Measurements from ENCODE around the gene DNAH12. TPM values are rescaled to one million over a fixed set of nuclear protein-coding genes. Genes with fewer than 3 reads are reported as not detected.
"Not testable (repeated sequence)": the region's sequence is repeated elsewhere in the genome, so short reads cannot be mapped to it uniquely, and the experiment has no call there.

Gene DNAH12
- total and polyA plus RNA-seq, 2 of the 13 experiments (the other 11 are each of a cell fraction or from before 2014, with no cell fraction given), result 0.11 TPM

- FAIRE-seq; H4K20me1 ChIP-seq (ENCODE audit: insufficient read depth, low read length); DNase-seq (ENCODE audit: low spot score); H3K27me3 ChIP-seq (ENCODE audit: control insufficient read depth in 1 of 2, insufficient read depth in 2 of 2, low read length in 2 of 2); H3K9me3 ChIP-seq (ENCODE audit: low read length); BruUV-seq (replicated peaks); ATAC-seq; H3K4me2 ChIP-seq (ENCODE audit: low read depth, low read length); H3K9ac ChIP-seq (ENCODE audit: insufficient read depth, low read depth, low read length); in situ Hi-C loops (cut with HindIII; ENCODE audit: extremely low pct_ligation_motif_present, low pct_unique_long_range_greater_than_20kb); H3K36me3 ChIP-seq (replicated peaks in 1 of 2; ENCODE audit: control insufficient read depth in 1 of 2, insufficient read depth in 2 of 2, low read length in 2 of 2); CTCF ChIA-PET (ENCODE audit: low intra/inter-chr PET ratio, low total read pairs); POLR2A ChIA-PET; H3K4me3 ChIP-seq (replicated peaks in 1 of 3; ENCODE audit: insufficient read depth in 1 of 3, low read depth in 2 of 3, low read length in 3 of 3); H3K79me2 ChIP-seq (ENCODE audit: insufficient read depth, low read length); intact Hi-C loops (cut with micrococcal nuclease; ENCODE audit: unreplicated experiment): not testable (repeated sequence)
- Histone ChIP-seq H2AFZ (ENCODE audit: low read length) (peak overlapping the region; percentile 50), H3K4me1 (ENCODE audit: insufficient read depth, low read length) (peaks cover 62% of the 10 kb centered on the region), H3K27ac (ENCODE audit: extremely low read length, insufficient read depth, low read length) (peak overlapping the region; percentile 46)
- WGBS (ENCODE audit: low lambda C conversion rate), result 98% methylated on average over 5 of the region's 5 CpGs
- peak; percentile 52; the same call in 1 of the 2 replicates for TF ChIP-seq NFYC (CRISPR knock-in tag; IDR thresholded peaks at IDR 0.05)
- peak; percentile 55 for TF ChIP-seq NFYB (CRISPR knock-in tag; IDR thresholded peaks at IDR 0.05)
- TF ChIP-seq POGZ (CRISPR knock-in tag; IDR thresholded peaks at IDR 0.05), result 0 out of 2 replicates have a peak, but pooled peaks have one; percentile 21
Observed at GRCh38 chr3:57448489-57448888, 95.7 kb downstream of the DNAH12 start.

DNA sequence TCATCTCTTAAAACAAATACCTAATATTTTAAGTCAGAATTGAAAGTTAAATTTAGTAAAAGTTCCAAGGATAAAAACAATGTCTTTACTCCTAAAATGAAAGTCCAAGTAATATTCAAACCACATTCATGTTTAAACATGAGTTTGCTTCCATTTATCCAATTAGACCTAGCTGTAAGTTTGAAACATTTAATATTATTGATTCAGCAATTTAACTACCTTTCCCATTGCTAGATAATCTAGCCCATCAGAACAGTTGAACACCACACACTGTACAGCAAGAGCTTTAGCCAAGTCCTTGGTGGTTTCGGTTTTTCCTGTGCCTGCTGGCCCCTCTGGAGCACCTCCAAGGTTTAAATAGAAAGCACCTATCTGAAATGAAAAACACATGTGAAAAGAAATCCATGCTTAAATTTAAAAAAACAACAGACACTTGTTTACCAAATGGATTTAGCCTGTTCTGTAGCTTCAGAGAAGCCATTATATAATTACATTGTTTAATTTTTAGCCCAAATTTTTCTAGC lies 97.8 kb downstream of the DNAH12 start:
- FAIRE-seq (no peak), DNase-seq (ENCODE audit: low spot score) (no peak), ATAC-seq (no peak)
- H3K4me2 ChIP-seq (ENCODE audit: low read depth, low read length), result no peak overlapping the region
- in situ Hi-C loops (cut with HindIII; ENCODE audit: extremely low pct_ligation_motif_present, low pct_unique_long_range_greater_than_20kb) (no loop called here), intact Hi-C loops (cut with micrococcal nuclease; ENCODE audit: unreplicated experiment) (no loop called here)
- no peaks in the 10 kb centered on the region; a peak in 1 of 5 replicates for H3K27me3 ChIP-seq (ENCODE audit: control insufficient read depth in 1 of 2, insufficient read depth in 2 of 2, low read length in 2 of 2)
- H3K9ac ChIP-seq (ENCODE audit: insufficient read depth, low read depth, low read length), result no peak overlapping the region
- no peaks in the 10 kb centered on the region for H3K36me3 ChIP-seq (replicated peaks in 1 of 2; ENCODE audit: control insufficient read depth in 1 of 2, insufficient read depth in 2 of 2, low read length in 2 of 2)
- no peak for TF ChIP-seq NCOR1 (IDR thresholded peaks at IDR 0.05; ENCODE audit: borderline replicate concordance, low read length)
- TF ChIP-seq ZNF761 (CRISPR knock-in tag; conservative IDR thresholded peaks at IDR 0.05), result no peak
- no peak for TF ChIP-seq NR2C2 (CRISPR knock-in tag; IDR thresholded peaks at IDR 0.05; ENCODE audit: borderline replicate concordance)
- TF ChIP-seq ATF7-NPFF (CRISPR knock-in tag; IDR thresholded peaks at IDR 0.05; ENCODE audit: low read depth), result no peak
- TF ChIP-seq NFKBIZ (CRISPR knock-in tag; IDR thresholded peaks at IDR 0.05), result no peak
- no peak for TF ChIP-seq EHMT2 (IDR thresholded peaks at IDR 0.05; ENCODE audit: borderline replicate concordance, low read depth, low read length)
- 95% methylated on average over 1 of the region's 1 CpG for WGBS (ENCODE audit: low lambda C conversion rate)
- no peak overlapping the region for H3K4me3 ChIP-seq (replicated peaks in 1 of 3; ENCODE audit: insufficient read depth in 1 of 3, low read depth in 2 of 3, low read length in 3 of 3)
- no TSS peak for BruUV-seq (replicated peaks)
- no peaks in the 10 kb centered on the region for H4K20me1 ChIP-seq (ENCODE audit: insufficient read depth, low read length)
- H3K27ac ChIP-seq (ENCODE audit: extremely low read length, insufficient read depth, low read length), result no peak overlapping the region
- H3K4me1 ChIP-seq (ENCODE audit: insufficient read depth, low read length), result peaks cover 49% of the 10 kb centered on the region
- H3K9me3 ChIP-seq (ENCODE audit: low read length), result no peaks in the 10 kb centered on the region
- H3K79me2 ChIP-seq (ENCODE audit: insufficient read depth, low read length), result no peaks in the 10 kb centered on the region
- H2AFZ ChIP-seq (ENCODE audit: low read length), result no peak overlapping the region
- CTCF ChIA-PET (ENCODE audit: low intra/inter-chr PET ratio, low total read pairs), result no interaction called here
- POLR2A ChIA-PET, result interaction anchor here (1.3 kb wide), 1 partner anchor 109 kb away, joined by 4 read pairs; the partner anchor contains the start of gene PDE12

All from HepG2 (cell line).